ENCODE measurements around the gene RHOJ.
A peak's percentile ranks its signal among the peaks of the same experiment; 100 is the strongest.
"Not testable (repeated sequence)": the region's sequence is repeated elsewhere in the genome, so short reads cannot be mapped to it uniquely, and the experiment has no call there.

RHOJ gene

DNA sequence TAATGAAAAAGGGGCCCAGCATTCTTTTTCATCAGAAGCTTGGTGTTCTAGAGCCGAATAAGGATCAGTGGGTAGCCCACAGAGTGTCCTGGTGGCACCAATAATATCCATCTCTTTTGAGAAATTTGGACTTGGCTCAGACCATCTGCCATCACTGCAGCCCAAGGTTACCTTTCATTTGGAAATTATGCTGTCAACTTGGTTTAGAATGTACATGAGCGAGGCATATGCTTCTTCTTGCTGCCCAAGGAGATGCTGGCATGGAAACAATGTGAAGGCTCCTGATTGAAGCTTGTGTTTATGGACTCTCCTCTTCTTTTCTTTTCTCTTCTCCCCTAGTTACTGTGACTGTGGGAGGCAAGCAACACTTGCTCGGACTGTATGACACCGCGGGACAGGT lies 64.5 kb downstream of the RHOJ start:
- no peak for DNase-seq (ENCODE audit: low spot score)

DNA sequence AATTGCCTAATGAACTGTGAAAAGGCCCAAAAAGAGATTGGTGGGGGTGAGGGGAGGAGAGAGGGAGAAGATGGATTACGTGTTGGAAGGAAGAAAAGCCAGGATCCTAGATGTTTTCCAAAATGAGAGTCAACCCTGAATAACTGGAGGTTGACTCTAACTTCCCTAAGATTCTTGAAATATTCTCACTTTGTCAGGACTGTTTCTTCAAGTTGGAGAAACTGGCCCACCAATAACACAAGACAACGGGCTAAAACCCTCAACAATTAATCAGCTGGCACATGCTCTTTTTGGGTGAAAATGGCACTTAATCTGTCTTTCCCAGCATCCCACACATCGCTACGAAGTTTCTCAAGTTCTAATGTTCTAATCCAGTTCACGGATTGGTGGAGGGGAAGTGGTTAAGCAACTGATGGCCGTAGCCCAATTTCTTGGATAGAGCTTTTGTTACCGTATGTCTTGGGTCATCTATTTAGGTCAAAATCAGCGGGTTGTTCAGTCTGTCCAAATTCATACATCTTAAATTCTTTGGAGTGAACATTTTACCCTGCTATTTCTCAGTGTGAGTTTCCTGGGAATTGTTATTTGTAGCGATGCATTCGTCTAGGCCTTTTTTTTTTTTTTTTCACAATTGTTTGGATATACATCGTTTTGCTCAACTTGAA lies 65.5 kb downstream of the RHOJ start:
- no peak for DNase-seq (ENCODE audit: low spot score)

DNA sequence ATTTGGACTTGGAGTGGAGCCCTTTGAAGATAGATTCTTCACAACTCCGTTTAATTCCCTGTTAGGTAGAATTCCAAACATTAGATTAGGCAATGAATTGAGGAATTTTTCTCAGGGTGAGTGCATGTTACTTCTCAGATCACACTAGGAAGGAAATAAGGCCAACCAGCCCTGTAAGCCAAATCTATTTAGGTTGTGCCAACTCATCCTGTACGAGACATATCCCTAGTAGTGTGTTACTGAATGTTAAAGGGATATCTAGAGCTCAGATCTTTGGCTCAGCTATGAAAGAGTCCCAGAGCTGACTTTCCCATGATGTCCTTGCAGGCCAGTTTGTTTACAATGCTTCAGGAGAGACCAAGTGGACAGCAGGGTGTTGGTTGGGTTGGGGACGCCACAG lies 68.9 kb downstream of the RHOJ start:
- DNase-seq (ENCODE audit: low spot score) = no peak

GRCh38 chr14:63273717-63274655 lies 69.7 kb downstream of the RHOJ start:
- no peak for DNase-seq (ENCODE audit: low spot score)

- no peak for DNase-seq (ENCODE audit: low spot score)
These were observed 71.4 kb downstream of the RHOJ start for GRCh38 chr14:63275611-63276010.

GRCh38 chr14:63276016-63276415 lies 71.8 kb downstream of the RHOJ start:
- DNase-seq (ENCODE audit: low spot score) = no peak

GRCh38 chr14:63276492-63277342 lies 72.5 kb downstream of the RHOJ start:
- DNase-seq (ENCODE audit: low spot score) = peak; percentile 69

- DNase-seq (ENCODE audit: low spot score) = no peak
These were observed 73.4 kb downstream of the RHOJ start for GRCh38 chr14:63277591-63278183.

- DNase-seq (ENCODE audit: low spot score) = not testable (repeated sequence)
These were observed 75.7 kb downstream of the RHOJ start for GRCh38 chr14:63279933-63280332.

DNA sequence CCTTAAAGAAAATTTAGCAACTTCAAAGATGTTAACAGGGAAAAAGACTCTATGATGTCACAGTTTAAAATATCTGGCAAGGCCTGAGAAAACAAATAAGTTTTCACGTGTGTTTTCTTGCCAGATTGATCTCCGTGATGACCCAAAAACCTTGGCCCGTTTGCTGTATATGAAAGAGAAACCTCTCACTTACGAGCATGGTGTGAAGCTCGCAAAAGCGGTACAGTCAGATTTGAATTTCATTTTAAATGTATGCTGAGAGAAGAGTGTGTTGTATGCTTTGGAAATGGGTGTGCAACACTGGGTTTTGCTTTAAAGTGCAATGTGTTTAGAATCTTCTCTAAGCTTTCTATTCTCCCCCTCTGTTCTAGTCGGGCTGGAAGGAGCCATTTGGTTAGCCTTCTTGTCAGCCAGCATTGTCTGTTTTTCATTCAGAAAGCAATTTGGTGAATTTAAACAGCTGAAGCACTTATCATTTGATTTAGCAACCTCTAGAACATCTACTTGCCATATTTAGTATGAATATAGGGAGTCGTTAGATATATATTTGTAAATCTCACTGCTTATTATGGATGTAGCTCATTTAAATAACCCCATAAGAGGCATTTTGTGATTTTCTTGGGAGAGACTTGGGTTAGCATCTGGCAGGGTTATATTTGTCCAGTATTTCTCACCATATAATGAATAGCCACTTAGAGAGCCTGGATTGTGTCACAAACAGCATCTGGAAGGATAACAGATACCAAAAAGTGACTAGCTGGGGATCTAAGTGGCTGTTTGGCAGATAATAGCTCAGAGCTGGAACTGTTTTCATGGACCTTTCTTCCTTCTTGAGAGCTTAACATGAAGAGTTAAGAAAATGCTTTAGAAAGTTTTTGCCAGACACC lies 79.0 kb downstream of the RHOJ start:
- no peak for DNase-seq (ENCODE audit: low spot score)

DNA sequence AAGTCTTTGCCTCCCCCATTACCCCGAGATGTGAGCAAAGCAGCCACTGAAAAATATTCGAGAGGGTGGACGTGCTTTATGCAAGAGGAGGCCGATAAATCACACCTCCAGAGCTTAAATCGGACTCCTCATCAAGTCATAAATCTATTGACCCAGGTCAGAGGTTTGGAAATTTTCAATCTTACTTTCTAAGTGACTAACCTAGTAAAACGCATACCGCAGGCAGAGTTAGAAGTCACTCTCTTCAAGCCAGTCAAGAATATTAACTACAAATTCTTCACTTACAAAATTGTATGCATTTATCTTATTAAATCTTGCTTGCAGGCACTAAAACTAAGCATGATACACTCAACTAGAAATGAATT lies 79.6 kb downstream of the RHOJ start:
- no peak for DNase-seq (ENCODE audit: low spot score)

DNA sequence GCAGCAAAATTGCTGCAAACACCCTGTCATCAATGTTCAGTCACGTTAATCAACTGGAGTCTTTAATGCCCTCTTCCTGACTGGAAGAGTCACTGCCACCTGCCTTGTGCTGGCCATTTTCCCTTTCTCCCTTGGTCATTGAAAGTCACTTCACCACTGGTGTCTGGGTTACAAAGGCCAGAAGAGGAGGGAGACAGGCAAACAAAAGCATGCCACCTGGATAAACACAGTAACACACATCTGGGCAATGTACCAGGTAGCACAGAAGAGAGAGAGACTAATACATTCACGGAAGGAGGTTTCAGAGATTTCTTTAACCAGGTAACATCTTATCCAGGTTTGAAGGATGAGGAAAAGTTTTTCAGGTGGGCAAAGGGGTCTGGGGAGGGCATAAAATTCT lies 81.8 kb downstream of the RHOJ start:
- no peak for DNase-seq (ENCODE audit: low spot score)

DNA sequence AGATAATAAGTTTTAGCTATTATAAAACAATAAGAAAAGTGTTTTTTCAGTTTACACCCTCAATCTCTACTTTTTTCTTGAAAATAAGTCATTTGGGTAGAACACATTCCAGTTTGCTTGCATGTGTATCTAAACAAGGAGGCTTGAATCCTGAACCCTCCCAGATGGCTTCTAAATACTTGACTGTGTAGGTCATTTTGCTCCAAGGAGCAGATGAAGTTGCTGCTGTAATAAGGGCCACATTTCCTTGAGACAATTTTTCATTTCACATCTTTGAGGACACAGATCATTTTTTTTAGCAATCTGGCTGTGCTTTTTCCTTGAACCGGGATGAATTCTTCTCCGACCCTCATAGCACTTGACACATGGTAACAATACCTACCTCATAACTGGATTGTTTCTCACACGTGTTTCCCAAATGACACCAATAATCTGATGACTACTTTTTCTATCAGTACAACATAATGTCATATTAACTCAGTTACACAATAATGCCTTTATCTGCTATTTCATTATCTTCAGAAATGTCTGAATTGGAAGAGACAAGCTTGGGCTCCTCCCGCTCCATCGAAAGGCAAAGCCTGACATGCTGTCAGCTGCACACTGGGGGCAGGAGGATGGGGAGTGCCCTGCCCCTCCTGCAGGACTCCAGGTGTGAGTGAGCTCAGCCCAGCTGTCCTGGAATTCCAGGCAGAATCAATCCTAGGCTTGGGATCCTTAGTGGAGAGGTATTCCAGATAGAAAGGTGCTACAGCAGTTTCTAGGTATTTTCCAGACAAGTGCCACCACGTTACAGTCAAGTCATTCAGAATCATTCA lies 83.6 kb downstream of the RHOJ start:
- DNase-seq (ENCODE audit: low spot score) = no peak

GRCh38 chr14:63288853-63289252 lies 84.6 kb downstream of the RHOJ start:
- DNase-seq (ENCODE audit: low spot score) = no peak

- no peak for DNase-seq (ENCODE audit: low spot score)
These were observed 86.6 kb downstream of the RHOJ start for GRCh38 chr14:63290741-63291430.

- DNase-seq (ENCODE audit: low spot score) = no peak
These were observed 88.6 kb downstream of the RHOJ start for GRCh38 chr14:63292805-63293204.

DNA sequence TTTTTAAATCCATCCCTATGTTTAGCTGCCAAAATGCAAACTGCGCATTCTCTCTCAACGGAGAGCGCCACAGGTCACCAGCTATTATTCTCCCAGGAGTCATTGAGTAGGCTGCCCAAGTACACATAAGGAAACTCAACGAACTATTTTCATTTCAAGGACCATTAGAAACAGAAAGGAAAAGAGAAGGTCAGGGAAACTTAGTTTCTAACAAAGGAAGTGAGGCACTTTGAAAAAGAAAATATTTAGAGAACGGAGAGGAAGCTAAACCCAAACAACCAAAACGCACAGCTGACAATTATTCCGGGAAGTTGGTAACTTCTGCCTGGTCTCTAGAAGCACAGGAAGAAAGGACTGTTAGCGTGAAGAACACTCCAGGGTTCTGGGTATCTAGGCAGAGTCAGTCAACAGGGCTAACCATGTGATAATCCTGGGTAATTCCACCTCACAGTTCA lies 91.0 kb downstream of the RHOJ start:
- no peak for DNase-seq (ENCODE audit: low spot score)

DNA sequence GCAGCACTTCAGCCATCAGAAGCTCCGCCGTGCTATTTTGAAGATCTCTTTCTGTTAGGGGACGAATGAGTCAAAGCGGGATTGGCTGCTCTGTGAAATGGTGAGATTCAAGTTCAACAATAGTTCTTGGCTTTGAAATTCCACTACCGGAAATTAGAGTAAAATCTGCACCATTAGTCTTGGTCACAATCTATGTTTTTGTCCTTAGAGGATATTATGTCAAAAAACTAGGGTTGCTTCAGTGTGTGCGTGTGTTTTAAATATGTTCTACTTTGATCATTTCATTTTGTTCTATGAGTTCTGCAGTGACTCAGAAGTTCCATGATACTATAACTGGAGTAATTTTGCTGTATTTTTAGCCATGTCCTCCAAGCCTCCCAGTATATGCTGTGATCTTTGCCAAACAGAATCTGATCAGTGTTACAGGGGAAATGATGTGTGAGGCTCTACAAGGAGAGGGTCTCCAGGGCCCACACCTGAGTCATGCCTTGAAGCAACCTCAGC lies 91.9 kb downstream of the RHOJ start:
- DNase-seq (ENCODE audit: low spot score) = no peak

DNA sequence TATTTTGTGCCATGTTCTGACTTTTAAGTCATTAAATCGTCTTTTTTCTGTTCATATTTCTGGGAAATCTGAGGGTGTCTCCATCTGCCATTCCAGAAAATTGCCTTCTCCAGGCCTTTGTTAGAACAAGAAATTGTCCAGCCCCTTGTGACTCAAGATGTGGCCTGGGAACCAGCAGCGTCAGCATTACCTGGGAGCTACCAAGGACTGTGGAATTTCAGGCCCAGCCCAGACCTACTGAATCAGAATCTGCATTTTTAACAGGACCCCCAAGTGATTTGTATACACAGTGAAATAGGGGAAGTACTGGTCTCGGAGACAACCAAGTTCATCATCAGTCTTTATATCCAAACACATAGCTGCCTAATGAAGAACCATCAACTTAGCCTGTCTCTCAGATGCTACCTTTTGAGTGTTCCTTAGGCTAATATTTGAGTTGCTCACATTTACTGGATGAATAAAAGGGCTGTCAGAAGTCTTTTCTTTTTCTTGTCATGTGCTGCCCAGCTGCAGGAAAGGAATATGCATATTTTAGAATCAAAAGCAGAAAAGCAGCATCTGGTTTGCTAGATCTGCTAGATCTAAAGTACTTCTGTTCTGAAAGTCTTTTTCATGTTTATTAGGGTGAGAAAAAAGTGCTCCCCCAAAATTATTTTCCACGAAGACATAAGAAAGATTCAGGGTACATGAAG lies 93.3 kb downstream of the RHOJ start:
- DNase-seq (ENCODE audit: low spot score) = no peak

Data from kidney tubule cell (primary cell).